Heart left ventricle (tissue), 16 donors: ENCODE measurements around the gene UFC1. TPM values are rescaled to one million over a fixed set of nuclear protein-coding genes. Genes with fewer than 3 reads are reported as not detected.

Experiments used
- ATAC-seq, 4 donors: fragments of 200-7000 bp; cut with Tn5 transposase; one replicate each; pipeline ENCODE4 v1.9.1; 2020 to 2022; ENCODE audit warnings: moderate library complexity in 4 of 4, mild to moderate bottlenecking in 3 of 4, moderate number of reproducible peaks in 1 of 4
- DNase-seq, 5 donors: peaks; one replicate each; pipeline ENCODE4 v3.0.0-alpha.2; 2020
- H3K27ac ChIP-seq, 12 donors: fragments of 200-600 bp; sonication (generic) in 4 of 12; one replicate each; pipeline versions ENCODE4 v1.5.0 to v1.8.0; 2016 to 2022; ENCODE audit warnings: mild to moderate bottlenecking in 2 of 12
- H3K27me3 ChIP-seq, 9 donors: fragments of 200-600 bp; sonication (generic) in 2 of 9; one replicate each; pipeline versions ENCODE4 v1.5.1 to v1.8.0; 2016 to 2022; ENCODE audit warnings: mild to moderate bottlenecking in 3 of 9
- H3K36me3 ChIP-seq, 9 donors: fragments of 200-600 bp; sonication (generic) in 2 of 9; one replicate each; pipeline versions ENCODE4 v1.5.0 to v1.8.0; 2018 to 2022; ENCODE audit warnings: mild to moderate bottlenecking in 2 of 9
- H3K4me1 ChIP-seq, 12 donors: fragments of 200-600 bp; sonication (generic) in 4 of 12; one replicate each; pipeline versions ENCODE4 v1.5.0 to v1.8.0; 2016 to 2022; ENCODE audit warnings: mild to moderate bottlenecking in 3 of 12
- H3K4me3 ChIP-seq, 12 donors: fragments of 200-600 bp; sonication (generic) in 4 of 12; one replicate each; pipeline versions ENCODE4 v1.5.0 to v1.8.0; 2017 to 2022; ENCODE audit warnings: mild to moderate bottlenecking in 9 of 12, moderate library complexity in 4 of 12
- H3K9me3 ChIP-seq, 12 donors: fragments of 200-600 bp; sonication (generic) in 4 of 12; one replicate each; pipeline versions ENCODE4 v1.5.0 to v1.8.0; 2016 to 2022; ENCODE audit warnings: mild to moderate bottlenecking in 1 of 12
- CTCF ChIP-seq, 12 donors: fragments of 200-600 bp; sonication (generic) in 4 of 12; IDR thresholded peaks; one replicate each; pipeline versions ENCODE4 v1.5.0 to v1.8.0; 2018 to 2022; ENCODE audit warnings: antibody characterized with exemption in 12 of 12, mild to moderate bottlenecking in 5 of 12
- POLR2A ChIP-seq, 2 donors: fragments of 450-650 bp; IDR thresholded peaks; one replicate each; pipeline ENCODE4 v1.6.1; 2017; ENCODE audit warnings: antibody characterized with exemption in 2 of 2, mild to moderate bottlenecking in 2 of 2, moderate library complexity in 2 of 2
- WGBS, 4 donors: extraction: QIAGEN DNeasy Blood & Tissue Kit in 2 of 4; methylation state at CpG; one replicate each; pipeline versions ENCODE4 v1.1.5 to v1.1.7; 2013 to 2018; 5-methylcytosine and 5-hydroxymethylcytosine counted together
- intact Hi-C, 10 donors: fragments of 100-400 bp; cut with DNase I; formaldehyde crosslinking; loops; one replicate each; pipeline versions ENCODE4 v1.11.1 to v1.14.2; 2022
- polyA plus RNA-seq, 2 donors: library from polyadenylated mRNA; stranded (reverse); fragments of 200-250 nt; gene quantifications; one replicate each; pipeline ENCODE4 v1.2.3, GENCODE V29; 2013
- total RNA-seq, 9 donors: library from RNA; depleted of rRNA in 2 of 9; stranded (reverse); fragments of >200 nt in 2 of 9; fragmentation: NEBNext Ultra II Directional in 3 of 9; extraction: Animal tissue kit (Norgen Biotek cat#: 25700) in 3 of 9; gene quantifications; one replicate each; pipeline versions ENCODE4 v1.1.0 to v1.2.4, GENCODE V29; 2016 to 2023
- donor health status: ischemic (EF 13 %, LVEDD 7.1; RV severe dilation, severe dysfunction).
- donor health status: healthy with polysubstance abuse.
- donor health status: DM: no; HTN: yes; CAD: no.
- donor health status: DM: no; HTN: no; CAD: no.
- donor health status: ischemic (EF 25% LVEDD 6.9; RV normal size, moderate dysfunction).
- donor health status: ischemic (EF 25% LVEDD 5.7; RV mildly dilated, moderate dysfunction).
- donor health status: healthy.
- donor health status: DM: yes; HTN: yes; CAD: no.
- donor health status: ischemic (EF 35%, LVEDD 5.7; RV mildly dilated, moderate dysfunction).
- donor health status: nonischemic (EF 11% LVEDD 7.7; RV severe dilation, severe dysfunction).
- donor health status: DM: yes; HTN: yes; CAD: no.
- donor health status: PGD.
- donor health status: ischemic (EF 29% LVEDD 5.4; RV normal size, mild dysfunction).
- donor health status: nonischemic (EF 23%, LVEDD 6.1; RV moderate dilation, normal function).

UFC1 gene
- total and polyA plus RNA-seq, 11 donors, result 54.4 to 131 (median 73.2) TPM

- TF ChIP-seq CTCF (IDR thresholded peaks at IDR 0.05) (no peak), POLR2A (IDR thresholded peaks at IDR 0.05) (no peak)
- Histone ChIP-seq H3K36me3 (peaks cover 0 to 46% (median 4%) of the 10 kb centered on the region in 9 donors), H3K27me3 (no peaks in the 10 kb centered on the region), H3K9me3 (no peaks in the 10 kb centered on the region), H3K4me3 (peak overlapping the region in 11 of 12 donors; percentile 34 to 62 (median 56)), H3K27ac (peak overlapping the region in 9 of 12 donors; percentile 93 to 99 (median 96)), H3K4me1 (peaks cover 0 to 86% (median 64%) of the 10 kb centered on the region in 12 donors)
- intact Hi-C loops, result loop anchor here in 1 of 10 donors (10.0 kb wide), 1 partner anchor 189 kb away; no protein-coding TSS in a partner anchor
- DNase-seq (no peak), ATAC-seq (no peak)
- 88 to 89% (median 89%) methylated on average over 6 to 7 of the region's 7 CpGs for WGBS, 4 donors
These were observed 42.3 kb downstream of the UFC1 start for GRCh38 chr1:161196111-161196510.

GRCh38 chr1:161196521-161197451 lies 43.0 kb downstream of the UFC1 start:
- H3K27ac ChIP-seq, result peak overlapping the region in 10 of 12 donors; percentile 93 to 99 (median 96)
- H3K9me3 ChIP-seq, result no peaks in the 10 kb centered on the region
- TF ChIP-seq POLR2A (IDR thresholded peaks at IDR 0.05) (no peak), CTCF (IDR thresholded peaks at IDR 0.05) (no peak)
- DNase-seq, result peak; percentile 54 to 72 (median 58)
- peak in 2 of 4 donors; percentile 0 to 1 for ATAC-seq
- H3K36me3 ChIP-seq, result peaks cover 0 to 40% (median 3%) of the 10 kb centered on the region in 9 donors
- no peaks in the 10 kb centered on the region for H3K27me3 ChIP-seq
- peak overlapping the region; percentile 13 to 62 (median 56) for H3K4me3 ChIP-seq
- peaks cover 0 to 92% (median 71%) of the 10 kb centered on the region in 12 donors for H3K4me1 ChIP-seq
- WGBS, 4 donors, result 66 to 72% (median 69%) methylated on average over 23 to 27 of the region's 27 CpGs
- intact Hi-C loops, result loop anchor here in 1 of 10 donors (10.0 kb wide), 1 partner anchor 188 kb away; no protein-coding TSS in a partner anchor

GRCh38 chr1:161197560-161198193 lies 43.9 kb downstream of the UFC1 start:
- DNase-seq (peak in 1 of 5 donors; percentile 63), ATAC-seq (no peak)
- peak overlapping the region; percentile 13 to 62 (median 56) for H3K4me3 ChIP-seq
- no peaks in the 10 kb centered on the region for H3K27me3 ChIP-seq
- intact Hi-C loops, result loop anchor here in 1 of 10 donors (10.0 kb wide), 1 partner anchor 187 kb away; no protein-coding TSS in a partner anchor
- 58 to 66% (median 60%) methylated on average over 11 of the region's 11 CpGs for WGBS, 4 donors
- peaks cover 0 to 34% (median 0%) of the 10 kb centered on the region in 9 donors for H3K36me3 ChIP-seq
- H3K27ac ChIP-seq, result peak overlapping the region; percentile 93 to 99 (median 97)
- TF ChIP-seq CTCF (IDR thresholded peaks at IDR 0.05) (no peak), POLR2A (IDR thresholded peaks at IDR 0.05) (no peak)
- H3K4me1 ChIP-seq, result peaks cover 0 to 89% (median 66%) of the 10 kb centered on the region in 12 donors
- no peaks in the 10 kb centered on the region for H3K9me3 ChIP-seq
